GM21723 (cell line): Measurements from ENCODE around the gene STK39.
A peak's percentile ranks its signal among the peaks of the same experiment; 100 is the strongest.

Source experiments
- ATAC-seq: cut with Tn5 transposase; IDR thresholded peaks from one replicate; pipeline ENCODE4 v1.9.1; 2021; ENCODE audit warnings: mild to moderate bottlenecking, moderate library complexity; ENCODE audit not compliant: unreplicated experiment

The STK39 gene

DNA sequence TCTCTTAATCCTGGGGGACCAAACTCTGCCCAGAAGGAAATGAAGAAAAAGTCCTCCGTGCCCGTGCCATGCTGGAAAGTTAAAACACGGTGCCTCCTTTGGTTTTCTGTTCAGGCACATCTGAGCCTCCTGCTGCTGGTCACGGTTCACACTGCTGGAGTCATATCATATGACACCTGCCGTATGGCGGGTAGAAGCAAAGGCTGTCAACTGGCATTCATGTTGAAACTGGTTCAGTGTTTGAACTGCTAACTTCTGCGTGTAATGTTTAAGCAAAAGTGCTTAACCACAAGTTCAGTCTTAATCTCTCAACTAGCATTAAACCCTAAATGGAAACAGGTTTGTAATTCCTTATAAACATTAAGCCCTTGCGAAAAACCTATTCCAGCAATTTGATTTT lies 3.1 kb downstream of the STK39 start:
- ATAC-seq: no peak

DNA sequence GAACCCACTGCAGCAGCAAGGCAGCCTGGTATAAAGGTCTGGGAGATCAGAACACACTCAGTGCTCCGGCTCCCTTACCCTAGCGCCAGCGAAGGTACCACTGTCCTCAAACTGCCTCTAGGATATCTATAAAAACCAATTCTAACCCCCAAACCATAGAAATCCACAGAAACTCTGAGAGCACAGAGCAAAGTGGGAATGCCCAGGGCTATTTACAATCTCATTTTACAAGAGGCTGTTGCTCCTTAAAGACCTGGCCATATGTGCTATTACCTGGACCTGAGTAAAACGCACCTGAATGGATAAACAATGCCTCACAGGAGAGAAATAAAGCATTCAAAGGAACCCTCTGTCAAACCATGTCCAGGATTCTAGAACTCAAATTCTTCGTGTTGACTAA lies 4.3 kb downstream of the STK39 start:
- ATAC-seq: no peak

DNA sequence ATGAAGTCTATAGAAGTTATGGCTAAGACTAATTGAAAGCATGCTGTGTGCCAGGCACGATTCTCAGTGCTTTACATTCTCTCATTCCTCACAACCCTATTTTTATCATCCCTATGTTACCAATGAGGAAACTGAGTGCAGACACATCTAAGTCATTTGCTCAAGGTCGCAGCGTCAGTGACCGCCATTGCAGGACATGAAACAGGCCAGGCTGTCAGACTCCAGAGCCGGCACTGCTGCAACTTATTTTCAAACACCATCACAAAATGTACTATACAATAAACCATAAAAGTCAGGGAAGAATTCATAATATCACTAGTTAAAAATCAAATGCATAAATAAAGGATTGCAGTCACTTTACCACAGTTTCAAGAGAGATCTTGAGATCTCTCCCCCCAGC lies 5.6 kb downstream of the STK39 start:
- no peak for ATAC-seq

DNA sequence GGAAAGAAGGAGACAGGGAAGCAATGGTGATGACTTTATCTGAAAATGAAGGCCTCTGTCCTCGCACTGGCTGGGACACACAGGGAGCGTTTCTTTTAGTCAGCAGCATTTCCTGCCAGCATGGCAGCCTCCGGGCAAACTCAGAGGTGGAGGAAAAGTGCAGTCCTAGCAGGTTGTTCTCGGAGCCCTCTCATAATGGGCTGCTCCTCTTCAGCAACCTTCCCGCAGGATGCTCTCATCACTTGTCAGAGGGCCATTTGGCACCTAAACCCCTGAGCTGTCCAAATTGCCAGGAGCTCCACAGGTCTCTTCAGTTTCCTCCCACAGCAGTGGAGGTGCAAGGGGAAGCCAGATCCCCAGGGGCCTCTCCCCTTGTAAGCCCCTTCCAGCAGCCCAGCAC lies 6.2 kb downstream of the STK39 start:
- ATAC-seq: no peak

DNA sequence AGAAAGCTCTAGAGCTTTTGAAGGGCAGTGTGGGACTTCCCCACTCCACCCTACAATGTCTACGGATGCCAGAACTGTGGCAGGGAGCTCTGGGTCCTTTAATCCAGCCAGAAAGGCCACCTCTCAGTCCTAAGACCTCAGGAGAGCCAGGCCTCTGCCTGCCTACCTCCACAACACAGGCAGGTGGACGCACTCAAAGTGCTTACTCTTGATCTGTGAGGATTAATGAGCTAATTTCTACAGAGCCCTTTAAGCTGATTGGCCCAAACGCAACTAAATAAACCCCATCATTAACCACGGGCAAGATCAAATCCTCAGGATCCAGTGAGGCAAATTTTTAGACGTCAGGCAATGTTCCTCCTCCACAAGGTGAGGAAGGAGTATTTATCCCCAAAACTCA lies 8.1 kb downstream of the STK39 start:
- no peak for ATAC-seq

DNA sequence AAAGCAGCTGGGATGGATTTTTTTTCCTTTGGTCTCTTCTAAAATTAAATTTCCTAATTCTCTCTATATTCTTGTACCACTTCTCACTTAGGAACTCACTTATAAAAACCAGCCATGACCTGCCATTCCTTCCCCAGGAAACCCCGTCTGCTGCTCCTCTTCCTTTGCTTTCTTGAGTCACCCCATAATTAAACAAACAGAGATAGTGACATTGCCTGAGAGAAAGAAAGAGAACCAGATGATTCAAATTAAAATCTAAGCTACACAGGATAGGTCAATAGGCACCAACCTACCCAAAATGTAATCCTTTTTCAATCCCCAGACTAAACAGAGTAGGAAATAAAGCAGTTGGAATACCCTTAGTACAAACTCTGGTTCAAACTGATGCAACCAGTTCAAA lies 9.7 kb downstream of the STK39 start:
- ATAC-seq: no peak

DNA sequence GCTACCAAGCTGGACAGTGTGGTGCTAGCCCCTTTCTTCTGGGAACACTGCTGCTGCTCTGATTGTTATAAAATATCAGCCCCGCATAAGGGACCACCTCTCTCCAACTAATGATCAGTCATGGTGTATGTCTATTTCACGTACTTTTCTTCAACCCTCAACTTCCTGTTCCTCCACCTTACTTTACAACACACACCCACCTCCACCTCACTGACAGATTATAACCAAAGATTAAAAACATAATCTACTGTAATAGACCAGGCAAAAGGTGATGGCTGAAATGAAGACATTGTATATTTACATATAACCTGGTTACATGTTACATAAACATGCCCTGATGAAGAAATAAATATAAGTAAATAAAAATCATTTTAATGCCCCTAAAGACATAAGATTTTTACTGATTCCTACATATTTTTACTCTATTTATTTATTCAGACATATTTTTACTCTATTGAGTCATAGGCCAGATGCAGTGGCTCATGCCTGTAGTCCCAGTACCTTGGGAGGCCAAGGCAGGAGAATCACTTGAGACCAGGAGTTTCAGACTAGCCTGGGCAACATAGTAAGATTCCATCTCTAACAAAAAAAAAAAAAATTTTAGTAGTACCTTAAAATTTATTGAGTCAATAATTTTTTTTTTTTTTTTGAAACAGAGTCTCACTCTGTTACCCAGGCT lies 12.8 kb downstream of the STK39 start:
- no peak for ATAC-seq

DNA sequence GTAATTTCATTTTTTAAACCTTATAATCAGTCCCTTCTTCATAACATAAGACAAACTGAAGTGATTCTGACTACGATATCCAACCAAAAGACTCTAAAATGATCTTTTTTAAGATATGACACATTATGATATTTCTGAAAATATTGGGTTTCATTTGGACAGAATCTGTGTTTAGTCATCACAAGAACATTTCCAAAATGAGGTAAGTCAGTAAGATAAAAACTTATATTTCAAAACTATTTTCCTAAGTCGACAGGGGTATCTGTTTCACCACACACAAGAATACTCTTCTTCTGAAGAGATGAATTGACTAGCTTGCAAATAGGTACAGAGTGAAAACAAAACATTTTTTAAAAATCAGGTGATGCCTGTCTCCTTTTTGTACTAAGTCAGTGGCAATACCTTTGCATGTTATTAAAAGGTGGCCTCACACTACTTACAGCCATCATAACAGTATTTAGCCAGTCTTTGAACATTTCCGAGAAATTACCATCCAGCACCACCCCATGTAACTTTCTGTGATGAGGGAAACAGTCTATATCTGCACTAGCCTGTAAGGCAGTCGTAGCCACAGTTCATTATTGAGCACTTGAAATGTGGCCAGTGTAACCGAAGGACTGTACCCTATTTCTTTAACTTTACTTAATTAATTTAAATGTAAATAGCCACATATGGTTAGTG lies 13.5 kb downstream of the STK39 start:
- no peak for ATAC-seq

DNA sequence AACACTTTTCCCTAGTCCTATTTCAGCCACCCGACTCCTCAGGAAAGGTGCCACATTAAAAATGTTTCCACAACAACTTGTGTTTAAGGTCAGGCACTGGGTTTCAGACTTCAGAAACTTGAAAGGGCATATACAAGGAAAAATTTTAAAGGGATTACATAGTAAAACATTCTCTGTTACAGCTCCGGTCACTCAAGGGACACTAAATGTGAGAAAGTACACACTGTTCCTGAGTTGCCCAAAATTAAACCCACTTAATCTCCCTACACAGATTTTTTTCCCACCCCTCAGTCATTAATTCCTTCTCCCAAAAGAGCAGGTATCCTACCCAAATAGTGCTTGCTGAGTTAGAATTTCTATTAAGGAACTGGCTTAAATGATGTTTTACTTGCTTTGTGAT lies 14.2 kb downstream of the STK39 start:
- ATAC-seq: no peak

DNA sequence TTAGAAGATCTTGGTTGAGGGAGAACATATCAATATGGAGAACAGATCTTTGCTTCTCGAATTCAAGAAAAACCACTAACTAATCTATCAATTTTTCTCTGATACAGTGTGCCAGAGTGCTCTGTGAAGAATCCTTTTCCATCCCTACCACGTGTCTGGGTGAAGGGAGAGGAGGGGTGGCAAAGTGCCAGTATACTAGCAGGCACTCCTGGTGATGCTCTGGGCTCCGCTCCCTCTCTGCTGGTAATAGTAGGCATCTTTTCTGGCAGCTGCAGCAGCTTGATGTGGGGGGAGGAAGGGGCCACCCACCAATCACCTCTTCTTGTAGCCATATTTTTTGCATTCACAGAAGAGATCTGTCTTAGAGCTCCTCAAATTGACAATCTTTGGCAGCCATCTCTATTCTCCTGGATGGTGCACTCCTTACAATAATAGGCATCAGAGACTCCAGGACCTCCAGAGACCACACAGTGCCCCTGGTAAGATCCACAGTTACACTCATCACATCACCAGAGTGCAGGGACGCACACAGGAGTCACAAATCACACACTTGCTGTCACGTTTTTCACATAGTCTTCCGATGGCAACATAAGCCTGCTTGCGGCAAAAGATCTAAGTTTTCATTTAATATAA lies 15.7 kb downstream of the STK39 start:
- ATAC-seq: no peak

DNA sequence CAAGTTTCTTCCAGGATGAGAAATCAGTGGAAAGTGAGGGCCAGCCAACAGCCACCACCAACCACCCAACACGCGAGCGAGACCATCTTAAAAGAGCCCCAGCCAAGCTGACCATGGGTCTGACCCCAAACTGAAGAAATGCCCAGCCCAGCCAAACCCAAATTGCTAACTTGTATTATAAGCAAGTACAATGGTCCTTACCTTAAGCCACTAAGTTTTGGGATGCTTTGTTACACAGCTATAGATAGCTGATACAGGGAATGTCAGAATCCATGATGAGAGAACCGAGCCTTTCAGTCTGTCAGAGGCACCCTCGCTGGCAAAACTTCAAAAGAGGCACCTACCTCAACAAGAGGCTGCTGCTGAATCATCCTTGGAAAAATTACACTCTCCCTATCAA lies 17.0 kb downstream of the STK39 start:
- ATAC-seq: no peak

DNA sequence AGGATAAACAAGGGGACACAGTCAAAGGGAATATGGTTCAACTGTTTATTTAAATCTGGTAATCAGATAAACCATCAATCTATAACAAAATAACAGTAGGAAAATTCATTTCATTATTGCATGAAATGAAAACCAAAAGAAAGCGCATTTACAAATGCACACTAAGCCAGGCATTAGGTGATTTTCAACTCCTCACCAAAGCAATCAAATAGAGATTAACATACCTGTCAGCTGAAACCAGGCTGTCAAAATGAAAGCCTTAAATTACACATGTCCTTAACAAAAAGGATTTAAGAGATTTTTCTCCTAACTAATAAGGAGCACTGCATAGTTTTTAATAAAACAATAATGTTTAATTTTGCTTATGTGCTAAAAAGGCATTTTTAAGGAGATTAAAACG lies 23.0 kb downstream of the STK39 start:
- no peak for ATAC-seq

GRCh38 chr2:168222088-168222487 lies 25.3 kb downstream of the STK39 start:
- no peak for ATAC-seq

DNA sequence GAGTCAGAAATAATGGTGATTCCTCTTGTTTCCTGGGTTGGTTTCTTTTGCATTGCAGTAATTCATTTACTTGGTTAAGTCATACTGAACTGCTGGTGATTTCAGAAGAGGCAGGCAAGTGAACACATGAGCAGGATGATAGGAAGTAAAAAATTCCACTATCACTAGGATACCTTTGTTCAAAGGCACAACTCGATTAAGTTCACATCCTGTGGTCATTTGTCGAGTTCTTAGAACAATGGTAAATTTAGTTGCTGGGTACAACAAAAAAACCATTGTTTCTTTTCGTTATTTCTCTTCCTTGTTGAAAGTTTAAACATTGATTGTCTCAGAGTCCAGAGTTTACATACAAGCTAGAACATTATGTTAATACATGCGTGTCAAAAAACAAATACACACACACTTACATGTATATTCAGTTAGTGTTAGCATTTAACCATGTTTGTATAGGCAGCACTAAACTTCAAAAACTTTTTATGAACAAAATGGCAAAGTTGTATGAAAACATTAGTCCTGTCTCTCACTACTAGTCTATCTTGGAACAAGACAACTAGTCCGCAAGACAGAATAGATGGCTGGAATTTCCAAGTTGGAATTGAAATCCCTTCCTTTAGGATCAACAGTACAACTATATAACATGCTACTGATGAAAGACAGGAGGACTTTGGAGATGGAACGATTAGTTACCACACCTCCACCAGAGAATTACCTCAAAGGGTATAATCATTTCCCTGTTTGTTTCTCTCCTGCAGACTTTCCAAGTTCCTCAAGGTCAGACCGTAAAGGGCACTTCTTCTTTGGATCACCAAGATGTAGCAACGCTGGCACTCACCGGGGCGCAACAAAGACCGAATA lies 26.2 kb downstream of the STK39 start:
- no peak for ATAC-seq

- ATAC-seq: no peak
These were observed 29.5 kb downstream of the STK39 start for GRCh38 chr2:168217920-168218319.

GRCh38 chr2:168216351-168217005 lies 30.9 kb downstream of the STK39 start:
- ATAC-seq: no peak

GRCh38 chr2:168215813-168216212 lies 31.6 kb downstream of the STK39 start:
- no peak for ATAC-seq

DNA sequence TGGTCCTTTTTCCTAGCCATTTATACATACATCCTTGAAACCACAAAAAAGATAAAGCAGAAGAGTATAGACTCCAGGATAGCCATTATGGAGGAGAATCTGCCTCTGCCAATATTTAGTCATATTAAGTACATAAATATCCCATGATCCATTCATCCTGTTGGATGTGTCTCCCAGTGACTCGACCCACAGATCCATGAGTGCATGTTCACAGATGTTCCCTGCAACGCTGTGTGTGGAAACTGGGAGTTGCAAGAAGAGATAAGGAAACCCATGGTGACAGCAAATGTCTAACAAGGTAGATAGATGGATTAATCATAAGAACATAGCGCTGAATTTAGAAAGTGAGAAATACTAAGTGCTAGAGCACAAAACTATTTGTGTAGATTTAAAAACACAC lies 34.5 kb downstream of the STK39 start:
- ATAC-seq: no peak

DNA sequence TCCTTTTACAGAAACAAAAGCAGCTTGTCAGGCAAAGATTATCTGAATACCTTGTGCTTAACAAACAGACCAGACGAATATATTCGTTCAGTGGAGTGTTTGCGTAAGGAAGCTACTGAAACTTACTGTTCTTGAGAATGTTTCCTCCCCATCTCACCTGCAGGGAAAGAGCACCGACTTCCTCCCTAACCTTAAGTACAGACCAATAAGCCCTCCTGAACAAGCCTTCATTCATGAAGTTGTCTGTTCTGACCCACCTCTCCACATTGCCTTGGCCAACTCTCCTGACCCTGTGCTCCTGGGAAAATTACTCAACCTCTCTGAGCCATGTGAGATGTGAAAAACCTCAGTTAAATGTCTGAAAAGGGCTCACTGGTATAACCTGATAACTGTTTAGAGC lies 35.2 kb downstream of the STK39 start:
- no peak for ATAC-seq

DNA sequence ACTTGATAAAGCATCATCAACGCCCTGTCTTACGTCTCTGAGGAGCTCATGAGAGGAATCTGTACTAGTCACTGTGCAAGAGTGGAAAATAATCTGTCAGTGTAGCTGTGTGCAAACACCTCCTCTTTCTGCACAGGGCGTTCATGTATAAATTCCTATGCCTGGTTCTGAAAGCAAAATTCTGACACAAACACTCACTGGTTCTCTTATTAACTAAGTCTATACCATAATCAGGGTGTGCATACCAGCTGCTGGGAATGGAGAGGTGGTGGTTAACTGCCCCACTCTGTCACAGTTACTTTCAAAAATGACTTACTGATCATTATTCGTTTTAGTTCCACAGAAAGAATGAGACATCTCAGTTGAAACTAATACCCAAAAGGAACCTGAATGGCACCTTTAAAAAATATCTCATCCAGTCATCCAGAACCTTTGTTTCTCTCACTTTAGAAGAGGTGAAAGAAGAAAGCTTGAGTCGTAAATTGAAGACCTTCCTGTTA lies 35.7 kb downstream of the STK39 start:
- peak; percentile 87 for ATAC-seq
